Hematopoietic multipotent progenitor cell treated with erythropoietin and hydrocortisone succinate and interleukin-3 and kit ligand, for 6 days (in vitro differentiated cells): ENCODE results near the gene CASKIN2.

ENCODE experiments used
- DNase-seq: peaks from one replicate; pipeline ENCODE4 v3.0.0-alpha.2; 2015

Gene CASKIN2

DNA sequence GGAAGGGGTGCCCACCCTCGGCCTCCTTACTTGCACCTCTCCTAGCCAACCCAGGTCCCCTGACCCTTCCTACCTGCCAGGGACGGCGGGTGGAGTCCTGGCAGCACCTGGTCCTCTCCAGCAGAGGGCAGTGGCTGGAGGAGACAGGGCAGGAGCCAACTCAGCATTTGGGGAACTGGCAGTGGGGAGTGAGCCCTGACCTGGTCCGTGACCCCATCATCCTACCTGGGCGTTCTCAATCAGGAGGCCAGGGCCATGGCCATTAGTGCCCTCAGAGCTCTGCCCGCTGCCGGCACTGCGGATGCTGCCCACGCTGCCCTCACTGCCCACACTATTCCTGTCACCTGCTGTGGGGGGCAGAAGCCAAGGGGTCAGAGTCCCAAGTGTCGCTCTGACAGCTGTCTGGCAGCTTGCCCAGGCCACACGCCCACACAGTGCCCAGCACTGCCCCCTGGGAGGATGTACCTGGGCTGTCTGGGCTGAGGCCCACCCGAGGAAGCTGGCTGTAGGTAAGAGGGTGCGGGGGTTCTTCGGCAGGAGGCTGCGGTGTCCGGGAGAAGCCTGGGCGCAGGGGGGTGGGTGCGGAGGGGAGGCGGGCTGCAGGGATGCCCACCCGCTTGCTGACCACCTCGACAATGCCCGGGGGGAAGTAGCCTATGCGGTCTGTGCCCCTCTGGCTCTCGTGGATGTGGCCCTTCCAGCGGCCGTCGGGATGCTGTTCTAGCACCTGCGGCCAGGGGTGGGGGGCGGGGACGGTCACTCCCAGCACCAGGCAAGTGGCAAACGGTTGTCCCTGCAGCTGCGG lies 10.8 kb downstream of the CASKIN2 start:
- DNase-seq = peak; percentile 68

- DNase-seq = no peak
Observed at GRCh38 chr17:75503976-75504346, 11.4 kb downstream of the CASKIN2 start.

GRCh38 chr17:75503337-75503950 lies 11.9 kb downstream of the CASKIN2 start:
- no peak for DNase-seq

GRCh38 chr17:75502721-75503329 lies 12.5 kb downstream of the CASKIN2 start:
- DNase-seq = no peak

- no peak for DNase-seq
Observed at GRCh38 chr17:75502072-75502720, 13.1 kb downstream of the CASKIN2 start.

GRCh38 chr17:75501378-75502071 lies 13.8 kb downstream of the CASKIN2 start:
- DNase-seq = no peak

- DNase-seq = no peak
Observed at GRCh38 chr17:75500419-75501216, 14.7 kb downstream of the CASKIN2 start.

- DNase-seq = no peak
Observed at GRCh38 chr17:75499313-75500022, 15.9 kb downstream of the CASKIN2 start.

DNA sequence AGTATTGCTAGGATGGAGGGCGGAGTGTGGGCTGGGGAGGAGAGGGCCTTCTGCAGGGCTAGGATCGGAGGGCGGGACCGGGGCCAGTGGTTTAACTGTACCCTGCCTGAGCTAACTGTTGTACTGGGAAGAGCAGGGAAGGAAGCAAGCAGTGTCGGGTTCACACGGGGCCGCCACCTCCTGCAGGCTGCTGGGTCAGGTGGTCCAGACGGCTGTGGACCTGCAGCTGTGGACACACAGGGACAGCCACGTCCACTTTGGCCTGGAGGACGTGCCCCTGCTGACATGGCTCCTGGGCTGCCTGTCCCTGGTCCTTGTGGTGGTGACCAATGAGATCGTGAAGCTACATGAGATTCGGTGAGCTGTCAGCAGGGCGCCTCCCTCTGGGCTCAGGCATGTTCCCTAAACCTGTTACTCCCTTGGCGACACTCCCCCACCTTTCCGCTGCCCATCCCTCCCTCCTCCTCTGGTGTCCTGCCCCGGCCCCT lies 16.6 kb downstream of the CASKIN2 start:
- peak; percentile 25 for DNase-seq

- DNase-seq = peak; percentile 9
Observed at GRCh38 chr17:75498039-75498725, 17.2 kb downstream of the CASKIN2 start.

GRCh38 chr17:75496005-75496404 lies 19.3 kb downstream of the CASKIN2 start:
- no peak for DNase-seq

GRCh38 chr17:75494326-75494877 lies 20.9 kb downstream of the CASKIN2 start:
- DNase-seq = no peak

- DNase-seq = no peak
Observed at GRCh38 chr17:75493476-75494129, 21.7 kb downstream of the CASKIN2 start.

GRCh38 chr17:75492555-75493168 lies 22.7 kb downstream of the CASKIN2 start:
- no peak for DNase-seq

DNA sequence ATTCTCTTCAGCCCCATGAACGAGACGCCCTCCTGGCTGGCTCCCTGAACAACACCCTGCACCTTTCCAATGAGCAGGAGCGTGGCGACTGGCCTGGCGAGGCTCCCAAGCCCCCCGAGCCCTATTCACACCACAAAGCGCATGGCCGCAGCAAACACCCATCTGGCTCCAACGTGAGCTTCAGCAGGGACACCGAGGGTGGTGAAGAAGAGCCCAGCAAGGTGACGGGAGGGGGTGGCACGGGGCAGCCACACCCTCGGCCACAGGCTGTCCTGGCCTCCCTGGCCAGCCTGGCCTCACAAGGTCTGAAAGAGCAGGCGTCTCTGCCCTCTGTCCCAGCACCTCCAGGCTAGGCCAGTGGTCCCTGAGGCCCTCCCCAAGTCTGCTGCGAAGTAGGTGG lies 23.7 kb downstream of the CASKIN2 start:
- no peak for DNase-seq

GRCh38 chr17:75490953-75491649 lies 24.2 kb downstream of the CASKIN2 start:
- DNase-seq = no peak

DNA sequence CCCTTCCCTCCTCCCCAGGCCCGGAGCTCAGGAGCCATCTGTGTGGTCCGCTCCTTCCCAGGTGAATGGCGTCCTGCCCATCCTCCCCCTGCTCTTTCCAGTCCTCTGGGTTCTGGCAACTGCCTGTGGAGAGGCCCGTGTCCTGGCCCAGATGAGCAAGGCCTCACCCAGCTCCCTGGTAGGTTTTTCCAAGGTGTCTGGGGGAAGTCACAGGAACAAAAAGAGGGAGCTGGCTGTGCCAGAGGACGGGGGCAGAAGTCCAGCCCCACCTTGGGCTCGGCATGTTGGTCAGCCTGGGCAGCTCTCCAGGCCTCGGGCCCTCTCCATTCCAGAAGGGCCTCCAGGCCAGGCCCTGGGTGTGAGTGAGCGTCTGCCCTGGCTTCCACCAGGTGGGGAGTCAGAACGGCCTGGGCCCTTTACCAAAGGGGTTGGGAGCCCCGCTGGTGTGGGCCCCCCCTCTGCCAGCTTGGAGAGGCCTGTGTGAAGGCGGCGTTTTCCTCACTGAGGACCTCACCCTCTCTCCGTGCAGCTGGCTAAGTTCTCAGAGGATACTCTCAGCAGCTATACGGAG lies 25.1 kb downstream of the CASKIN2 start:
- DNase-seq = no peak

- DNase-seq = no peak
Observed at GRCh38 chr17:75489511-75489955, 25.8 kb downstream of the CASKIN2 start.
